HG03139 (cell line): ENCODE results near the gene IFI27.

ENCODE experiments used
- ATAC-seq: cut with Tn5 transposase; IDR thresholded peaks from one replicate; pipeline ENCODE4 v1.9.1; 2021; ENCODE audit not compliant: unreplicated experiment

IFI27 gene

DNA sequence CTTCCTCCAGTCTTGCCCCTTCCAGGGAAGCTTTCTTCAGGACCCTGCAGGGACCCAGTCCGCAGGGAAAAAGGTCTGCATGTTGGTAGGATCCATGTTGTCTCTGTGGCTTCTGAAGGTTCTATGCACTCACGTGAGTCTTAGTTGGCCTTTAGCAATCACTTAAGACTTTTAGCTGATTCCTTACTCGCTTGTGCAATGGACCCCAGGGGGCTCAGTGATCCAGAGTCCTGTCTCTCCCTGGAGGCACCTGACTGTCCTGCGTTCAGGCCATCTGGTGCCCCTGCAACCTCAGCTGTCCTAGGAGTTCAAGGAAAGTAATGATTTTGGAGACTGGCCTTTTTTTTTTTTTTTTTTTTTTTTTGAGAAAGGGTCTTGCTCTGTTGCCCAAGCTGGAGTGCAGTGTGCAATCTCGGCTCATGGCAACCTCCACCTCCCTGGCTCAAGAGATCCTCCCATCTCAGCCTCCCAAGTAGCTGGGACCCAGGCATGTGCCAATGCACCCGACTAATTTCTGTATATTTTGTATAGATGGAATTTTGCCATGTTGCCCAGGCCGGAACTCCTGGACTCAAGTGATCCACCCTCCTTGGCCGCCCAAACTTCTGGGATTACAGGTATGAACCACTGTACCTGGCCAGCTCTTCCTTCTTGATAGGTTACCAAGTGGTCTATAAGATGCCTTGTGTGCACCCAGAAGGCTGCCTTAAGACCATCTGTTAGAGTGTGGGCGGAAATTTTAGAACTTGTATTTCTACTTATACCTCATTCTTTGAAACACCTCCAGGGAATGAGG, 14.2 kb downstream of the IFI27 start:
- ATAC-seq = no peak

DNA sequence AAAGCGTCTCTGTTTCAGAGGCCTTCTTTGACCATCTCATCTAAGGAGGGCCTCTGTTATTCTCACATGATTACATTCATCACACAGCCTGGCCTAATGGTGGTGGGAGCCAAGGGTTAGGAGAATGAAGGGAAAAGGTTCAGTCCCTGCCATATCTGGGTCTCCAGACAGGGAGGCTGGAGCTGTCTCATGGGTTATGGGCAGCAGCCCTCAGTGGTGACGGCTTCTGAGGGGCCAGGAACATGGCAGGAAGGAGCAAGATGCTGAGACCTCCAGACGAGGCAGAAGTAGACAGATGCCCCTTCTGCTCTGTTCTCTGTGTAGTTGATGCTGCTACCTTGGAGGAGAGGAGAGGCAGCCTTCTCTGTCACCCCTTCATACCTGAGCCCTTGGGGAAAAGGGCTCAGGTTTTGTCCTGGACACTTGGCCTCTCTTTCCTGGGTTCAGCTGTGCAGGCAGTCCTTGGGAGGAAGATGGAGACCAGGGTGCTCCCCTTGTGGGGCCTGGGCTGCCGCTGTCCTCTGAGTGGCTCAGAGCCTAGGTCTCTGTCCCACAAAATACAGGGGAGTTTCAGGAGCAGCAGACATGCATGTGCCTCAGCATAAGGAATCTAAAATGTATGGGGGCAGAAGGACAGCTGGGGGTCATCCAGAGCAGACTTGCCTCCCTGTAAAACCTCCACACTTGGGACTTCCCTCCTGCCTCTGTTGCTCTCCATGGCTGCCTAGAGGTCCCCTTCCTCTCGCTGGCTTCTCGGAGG, 15.3 kb downstream of the IFI27 start:
- ATAC-seq = no peak

DNA sequence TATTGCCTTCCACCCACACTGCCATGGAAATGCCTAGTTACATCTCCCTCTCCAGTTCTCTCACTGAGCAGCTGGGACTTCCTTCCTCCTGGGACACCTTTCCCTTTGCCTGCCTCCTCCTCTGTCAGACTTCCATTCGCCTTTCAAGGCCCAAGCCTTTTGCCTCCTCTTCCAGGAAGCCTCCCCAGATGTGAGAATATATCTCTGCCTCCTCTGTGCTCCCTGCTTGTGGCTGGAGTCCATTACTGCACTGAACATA, 15.8 kb downstream of the IFI27 start:
- no peak for ATAC-seq

DNA sequence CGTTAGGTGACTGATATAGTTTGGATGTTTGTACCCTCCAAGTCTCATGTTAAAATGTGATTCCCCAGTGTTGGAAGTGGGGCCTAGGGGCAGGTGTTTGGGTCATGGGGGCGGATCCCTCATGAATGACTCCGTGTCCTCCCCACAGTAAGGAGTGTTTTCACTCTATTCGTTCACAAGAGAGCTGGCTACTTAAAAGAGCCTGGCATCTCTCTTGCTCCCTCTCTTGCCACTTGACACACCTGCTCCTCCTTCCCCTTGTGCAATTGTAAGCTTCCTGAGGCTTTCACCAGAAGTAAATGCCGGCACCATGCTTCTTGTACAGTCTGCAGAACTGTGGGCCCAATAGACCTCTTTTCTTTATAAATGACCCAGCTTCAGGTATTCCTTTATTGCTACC, 16.3 kb downstream of the IFI27 start:
- no peak for ATAC-seq

DNA sequence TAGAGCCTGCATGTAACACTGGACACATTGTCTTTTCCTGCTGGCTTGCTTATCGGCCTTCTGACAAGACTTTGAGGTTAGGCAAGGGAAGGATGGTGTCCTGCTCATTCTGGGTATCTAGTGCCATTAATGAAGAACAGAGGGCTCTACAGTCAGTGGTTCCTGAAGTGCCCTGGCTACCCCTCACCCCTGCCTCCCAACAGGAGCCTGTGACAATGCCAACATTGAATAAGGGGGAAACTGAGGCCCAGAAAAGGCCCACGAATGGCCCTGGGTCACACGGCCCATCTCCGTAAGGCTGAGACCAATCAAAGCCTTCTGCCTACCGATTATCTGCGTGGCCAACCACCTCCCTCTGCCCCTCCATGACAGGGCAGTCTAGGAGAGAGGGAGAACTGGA, 16.8 kb downstream of the IFI27 start:
- no peak for ATAC-seq

DNA sequence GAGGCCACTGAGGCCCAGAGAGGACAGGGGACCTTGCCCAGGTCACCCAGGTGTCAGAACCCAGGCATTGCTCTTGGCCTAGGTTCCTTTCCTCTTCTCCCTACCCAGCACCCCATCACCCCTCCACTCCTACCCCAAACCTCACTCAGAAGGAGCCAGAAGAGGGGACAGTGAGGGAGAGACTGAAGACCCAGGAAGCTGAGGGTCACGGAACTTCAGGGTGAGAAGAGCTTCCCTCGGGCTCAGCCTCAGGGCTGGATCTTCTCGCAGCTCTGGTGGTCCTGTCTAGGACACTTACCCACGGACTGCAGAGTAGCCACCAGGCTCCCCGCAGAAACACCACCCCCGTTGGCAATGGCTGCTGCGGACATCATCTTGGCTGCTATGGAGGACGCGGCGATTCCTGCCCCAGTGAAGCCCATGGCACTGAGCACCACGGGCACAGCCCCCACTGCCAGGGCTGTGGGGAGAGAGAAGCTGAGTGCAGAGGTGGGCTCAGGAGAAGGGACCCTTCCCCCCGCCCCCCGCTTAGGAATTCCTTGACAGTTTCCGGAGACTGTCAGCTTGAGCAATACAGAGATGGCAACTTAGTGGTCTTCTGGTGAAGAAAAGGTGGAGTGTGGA, 17.8 kb downstream of the IFI27 start:
- ATAC-seq = no peak

DNA sequence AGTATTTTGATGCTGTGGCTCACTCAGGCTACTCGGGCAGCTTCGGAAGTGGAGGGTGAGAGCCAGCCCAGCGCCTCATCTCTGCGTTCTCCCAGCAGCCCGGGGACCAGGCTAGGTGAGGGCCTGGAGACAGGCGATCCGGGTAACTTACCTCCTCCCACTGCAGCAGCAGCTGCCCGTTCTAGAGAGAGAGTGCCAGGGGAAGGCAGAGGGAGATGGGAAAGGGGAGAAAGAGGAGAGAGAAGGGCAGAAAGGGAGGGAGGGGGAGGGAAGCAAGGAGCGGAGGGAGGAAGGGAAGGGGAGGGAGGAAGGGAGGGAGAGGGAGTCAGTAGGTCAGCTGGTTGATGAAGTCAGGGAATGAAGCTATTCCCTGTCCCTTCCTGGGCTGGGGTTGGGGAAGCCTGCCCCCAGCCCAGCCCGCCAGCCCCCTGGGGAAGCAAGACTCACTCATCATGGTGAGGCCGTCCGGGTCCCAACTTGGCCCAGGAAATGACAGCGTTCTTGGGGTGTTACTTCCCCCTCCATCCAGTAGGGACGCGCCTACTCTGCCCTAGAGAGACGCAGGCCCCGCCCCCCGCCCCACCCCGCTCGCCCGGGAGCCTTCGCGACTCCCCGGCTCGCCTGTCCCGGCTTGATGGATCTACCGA, 18.7 kb downstream of the IFI27 start, which contains the start of gene IFI27L2:
Gene IFI27L2 (minus strand): TSS at position 494 of the 647 bp plus-strand sequence. CDS start 40 bp downstream, at position 454.
- peak; percentile 95 for ATAC-seq

DNA sequence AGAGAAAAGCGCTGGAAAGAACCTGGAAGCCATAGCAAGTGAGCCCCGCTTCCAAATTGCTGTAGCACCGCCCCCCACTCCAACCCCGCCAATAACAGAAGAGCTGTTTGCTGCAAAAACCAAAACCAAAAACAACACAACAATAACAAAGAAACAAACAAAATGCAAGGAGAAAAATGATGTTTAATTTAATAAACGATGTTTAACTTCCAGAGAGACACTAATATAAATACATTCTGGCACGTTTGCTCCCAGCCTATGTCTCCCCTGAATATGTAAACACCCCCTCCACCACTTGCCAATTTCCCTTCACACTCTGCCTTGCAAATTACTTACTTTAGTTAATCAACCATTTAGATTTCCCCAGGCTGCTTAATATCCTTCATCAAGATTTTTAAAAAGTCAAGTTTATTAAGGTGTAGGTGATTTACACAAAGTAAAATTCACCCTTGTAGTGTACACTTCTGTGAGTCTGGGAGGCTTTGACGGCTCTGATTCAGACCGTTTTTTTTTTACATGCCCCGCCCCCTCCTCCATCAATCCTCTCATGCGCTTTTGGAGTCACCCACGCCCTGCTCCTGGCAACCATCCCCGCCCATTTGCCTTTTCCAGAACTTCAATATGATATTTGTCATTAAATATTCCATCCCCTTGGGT, 19.4 kb downstream of the IFI27 start:
- ATAC-seq = no peak

DNA sequence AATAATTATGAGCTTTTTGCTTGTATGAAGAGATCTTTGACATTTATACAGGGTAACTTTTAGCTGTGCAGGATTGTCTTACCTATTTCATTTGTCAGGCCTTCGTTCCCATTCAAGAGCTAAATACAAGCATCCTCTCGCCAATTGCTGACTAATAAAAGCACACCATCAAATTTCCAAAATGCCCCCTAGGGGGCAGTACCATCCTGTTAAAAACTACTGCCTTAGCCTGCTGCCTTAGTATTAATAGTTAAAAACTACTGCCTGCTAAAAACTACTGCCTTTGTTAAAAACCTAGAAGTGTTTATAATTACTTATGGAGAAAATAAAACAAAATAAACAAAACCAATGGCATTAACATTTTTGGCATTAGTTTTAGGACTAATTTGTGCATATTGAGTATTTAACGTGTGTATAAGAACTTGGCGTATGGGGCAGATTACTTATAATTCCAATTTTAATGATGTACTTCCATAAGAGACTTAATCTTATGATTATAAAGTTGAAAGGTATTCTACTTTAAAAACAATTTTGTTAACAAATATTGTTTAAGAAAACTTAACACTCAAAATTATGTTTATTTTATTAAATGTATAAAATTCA, 21.9 kb downstream of the IFI27 start:
- ATAC-seq = no peak

DNA sequence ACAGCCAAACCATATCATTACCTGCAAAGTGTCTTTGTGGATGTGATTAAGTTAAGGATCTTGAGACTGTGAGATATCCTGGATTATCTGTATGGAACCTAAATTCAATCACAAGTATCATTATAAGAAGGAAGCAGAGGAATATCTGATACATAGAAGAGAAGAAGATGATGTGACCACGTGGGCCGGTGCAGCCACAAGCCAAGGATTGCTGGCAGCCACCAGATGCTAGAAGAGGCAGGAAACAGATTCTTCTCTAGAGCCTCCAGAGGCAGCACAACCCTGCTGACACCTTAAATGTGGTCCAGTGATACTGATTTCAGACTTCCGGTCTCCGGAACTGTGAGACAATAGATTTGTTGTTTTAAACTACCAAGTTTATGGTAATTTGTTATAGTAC, 24.9 kb downstream of the IFI27 start:
- no peak for ATAC-seq

DNA sequence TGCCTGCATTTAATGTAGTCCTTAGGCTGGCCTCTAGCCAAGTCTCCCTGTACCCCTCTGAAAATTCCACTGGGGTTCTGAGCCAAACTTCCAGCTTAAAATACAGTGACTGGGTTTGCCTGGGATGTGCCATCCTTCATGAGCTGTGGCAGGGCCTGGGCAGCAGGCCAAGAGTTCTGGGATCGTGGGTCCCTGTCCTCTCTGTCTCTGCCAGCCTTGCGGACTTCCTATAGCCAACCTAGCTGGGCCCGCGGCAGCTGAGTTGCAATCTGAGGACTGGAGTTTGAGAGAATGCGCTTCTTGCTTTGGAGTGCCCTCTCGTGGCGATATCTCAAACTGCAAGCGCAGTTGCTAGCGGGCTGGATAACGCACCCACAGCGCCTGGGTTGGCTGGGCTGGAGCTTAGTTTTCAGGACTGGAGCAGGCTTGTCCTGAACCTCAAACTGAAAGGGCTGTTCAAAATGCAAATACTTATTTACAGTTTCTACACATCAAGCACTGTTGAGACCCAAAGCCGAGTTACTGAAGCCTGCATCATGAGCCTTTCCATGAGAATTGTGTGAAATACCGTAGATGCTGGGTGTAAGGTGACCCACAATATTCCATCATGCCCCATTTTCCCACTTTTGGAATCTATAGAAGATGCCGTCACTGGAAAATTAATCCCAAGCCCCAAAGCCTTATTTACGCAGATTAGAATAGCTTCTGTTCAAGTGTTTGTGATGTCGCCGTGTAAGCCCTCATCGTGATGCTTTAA, 26.2 kb downstream of the IFI27 start:
- no peak for ATAC-seq

DNA sequence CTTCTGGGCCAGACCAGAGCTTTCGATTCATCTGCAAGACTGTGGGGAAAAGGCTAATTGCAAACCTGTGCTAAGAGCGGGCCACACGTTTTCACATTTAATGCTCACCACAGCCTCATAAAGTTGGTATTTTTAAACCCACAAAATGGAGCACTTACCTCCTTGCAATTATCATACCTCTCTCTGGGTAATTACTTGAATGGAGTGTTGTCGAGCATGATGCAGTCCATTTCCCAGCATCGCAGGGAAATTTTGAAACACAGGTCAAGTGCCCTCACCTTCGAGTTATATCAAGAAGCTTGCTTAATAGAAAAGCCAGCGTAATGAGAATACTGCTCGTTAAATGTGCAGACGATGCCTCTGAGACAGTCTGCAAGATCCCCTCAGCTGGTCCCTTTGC, 27.7 kb downstream of the IFI27 start:
- no peak for ATAC-seq

DNA sequence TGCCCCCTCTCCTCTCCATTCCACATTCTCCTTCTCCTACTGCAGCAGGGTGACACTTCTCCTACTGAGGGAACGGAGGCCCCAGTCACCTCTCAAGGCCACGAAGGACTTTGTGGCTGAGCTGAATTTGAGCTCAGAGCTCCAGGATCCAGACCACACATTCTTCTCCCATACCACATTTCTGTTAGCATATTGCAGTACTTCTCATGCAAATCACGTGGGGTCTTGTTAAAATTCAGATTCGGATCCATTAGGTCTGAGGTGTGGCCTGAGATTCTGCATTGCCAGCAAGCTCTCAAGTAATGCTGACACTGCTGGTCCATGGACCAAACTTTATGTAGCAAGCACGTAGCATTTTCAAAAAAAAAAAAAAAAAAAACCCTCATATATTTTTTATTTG, 28.5 kb downstream of the IFI27 start:
- ATAC-seq = no peak

DNA sequence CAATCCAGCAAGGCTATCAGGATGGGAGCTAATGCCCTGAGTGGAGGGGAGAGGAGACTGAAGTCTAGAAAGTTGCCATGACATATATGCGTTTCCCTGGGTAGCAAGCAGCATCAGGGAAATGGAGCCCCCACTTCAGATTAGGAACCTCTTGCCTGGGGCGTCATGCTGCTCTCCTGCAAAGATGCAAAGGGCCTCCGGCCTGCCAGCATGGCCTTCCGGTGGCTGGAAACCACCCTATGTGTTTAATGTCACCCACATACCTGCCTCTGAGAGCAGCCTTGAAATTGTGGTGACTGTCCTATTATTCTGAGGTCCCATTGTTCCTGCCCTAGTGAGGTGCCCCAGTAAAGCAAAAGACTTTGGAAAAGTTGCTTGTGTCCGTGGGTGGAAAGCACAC, 28.9 kb downstream of the IFI27 start:
- ATAC-seq = no peak

DNA sequence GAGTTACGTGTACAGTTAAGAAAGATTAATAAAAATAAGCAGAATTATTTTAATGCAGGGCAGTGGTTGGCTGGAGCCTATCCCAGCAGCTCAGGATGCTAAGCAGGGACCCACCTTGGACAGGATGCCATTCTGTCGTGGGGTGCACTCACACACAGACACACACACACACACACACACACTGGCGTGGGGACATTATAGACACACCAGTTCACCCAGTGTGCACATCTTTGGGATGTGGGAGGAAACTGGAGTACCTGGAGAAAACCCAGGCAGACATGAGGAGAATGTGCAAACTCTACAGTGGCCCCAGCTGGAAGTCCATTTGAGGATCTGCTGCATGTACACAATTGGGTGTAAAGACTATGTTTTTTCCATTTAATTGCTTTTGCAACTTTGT, 31.7 kb downstream of the IFI27 start:
- no peak for ATAC-seq

DNA sequence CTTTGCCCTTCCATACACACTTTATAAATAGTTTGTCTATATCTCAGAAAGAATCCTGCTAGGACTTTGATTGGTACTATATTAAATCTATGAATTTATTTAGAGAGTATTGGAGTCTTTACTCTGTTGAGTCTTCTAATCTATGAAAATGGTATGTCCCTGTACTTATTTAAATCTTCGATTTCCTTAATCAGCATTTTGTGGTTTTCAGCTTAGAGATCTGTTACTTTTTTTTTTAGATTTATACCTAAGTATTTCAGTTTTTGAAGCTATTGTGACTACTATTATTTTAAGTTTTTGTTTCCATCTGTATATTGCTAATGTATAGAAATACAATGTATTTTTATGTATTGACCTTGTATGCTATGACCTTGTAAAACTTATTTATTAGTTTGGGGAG, 32.3 kb downstream of the IFI27 start:
- no peak for ATAC-seq

DNA sequence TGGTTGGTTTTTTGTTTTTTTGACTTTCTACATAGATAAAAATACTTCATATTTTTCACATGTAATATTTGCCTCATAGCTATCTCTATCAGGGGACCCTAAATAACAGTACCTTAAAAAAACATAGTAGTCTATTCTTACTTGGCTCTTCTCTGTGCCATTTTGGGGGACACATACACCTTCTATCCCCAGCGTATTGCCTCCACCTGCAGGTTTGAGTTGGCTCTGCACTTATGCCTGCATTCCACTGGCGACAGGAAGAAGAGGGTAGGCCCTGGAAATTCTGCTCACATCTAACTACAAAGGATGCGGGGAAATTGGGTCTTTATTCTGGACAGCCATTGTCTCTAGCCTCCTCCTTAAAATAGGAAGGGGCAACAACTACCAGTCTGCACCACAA, 32.7 kb downstream of the IFI27 start:
- ATAC-seq = no peak

DNA sequence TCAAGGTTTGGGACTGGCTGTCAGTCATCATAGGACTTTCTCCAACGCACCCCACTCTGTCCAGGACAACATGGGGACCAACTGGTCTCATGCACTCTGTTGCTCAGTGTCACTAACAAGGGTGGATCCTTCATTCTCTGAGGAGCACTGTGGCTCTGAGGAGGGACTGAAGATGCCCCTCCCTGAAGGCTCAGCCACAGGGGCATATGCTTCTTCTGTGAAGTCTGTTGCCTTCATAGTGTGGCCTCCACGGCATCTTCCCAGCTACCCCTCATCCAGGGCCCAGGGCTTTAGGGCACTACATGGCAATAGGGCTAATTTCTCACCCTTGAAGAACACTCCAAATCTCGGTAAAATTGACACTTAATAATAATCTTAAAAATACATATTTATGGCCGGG, 33.2 kb downstream of the IFI27 start:
- ATAC-seq = no peak

DNA sequence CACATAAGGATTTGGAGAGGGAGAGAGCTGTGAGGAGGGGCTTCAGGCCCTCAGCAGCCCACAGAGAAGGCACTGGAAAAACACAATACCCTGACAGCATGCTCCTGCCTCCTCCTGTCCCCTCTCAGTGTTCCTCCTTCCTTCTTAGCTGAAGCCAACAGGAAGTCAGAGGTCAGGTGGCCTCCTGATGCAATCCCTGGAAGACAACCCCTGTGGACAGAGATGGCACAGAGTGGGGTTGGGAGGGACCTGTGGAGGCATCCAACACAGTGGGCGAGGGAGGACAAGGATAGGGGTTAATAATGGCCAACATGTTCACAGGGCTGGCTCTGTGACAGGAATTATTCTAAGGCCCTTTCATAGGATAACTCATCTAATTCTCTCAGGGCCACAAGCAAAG, 34.2 kb downstream of the IFI27 start:
- ATAC-seq = no peak

DNA sequence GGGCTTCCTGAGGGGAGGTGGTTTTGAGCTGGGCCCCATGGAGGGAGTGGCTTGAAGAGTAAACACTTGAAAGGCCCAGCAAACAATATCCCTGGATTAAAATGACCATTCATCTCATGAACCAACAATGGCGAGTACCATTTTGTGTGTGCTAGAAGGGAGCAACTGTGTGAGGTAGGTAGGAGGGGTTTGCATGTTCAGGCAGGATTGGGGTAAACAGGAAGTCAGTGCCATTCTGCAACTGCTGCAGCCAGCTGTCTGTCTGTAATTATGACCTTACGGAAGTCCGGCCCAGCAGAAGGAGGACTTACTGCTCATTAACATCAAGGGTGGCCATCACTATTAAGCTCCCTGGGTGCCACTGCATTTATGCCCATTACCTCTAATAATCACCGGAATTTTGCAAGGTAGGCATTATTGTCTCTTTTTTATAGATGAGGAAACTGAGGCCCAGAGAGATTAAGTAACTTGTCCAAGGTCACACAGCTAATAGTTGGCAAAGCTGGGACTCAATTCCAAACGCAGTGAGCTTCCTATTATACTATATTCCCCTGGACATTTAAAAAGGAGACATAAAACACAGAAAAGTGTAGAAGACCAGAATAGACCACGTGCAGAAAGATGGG, 35.5 kb downstream of the IFI27 start:
- ATAC-seq = no peak
